Activated CD8-positive, alpha-beta T cell treated with anti-CD3 and anti-CD28 coated beads for 36 hours (primary cell): Measurements from ENCODE around the gene TNP1. TPM values are rescaled to one million over a fixed set of nuclear protein-coding genes. Genes with fewer than 3 reads are reported as not detected.

Source experiments
- ATAC-seq: fragments of 200-7000 bp; cut with Tn5 transposase; one replicate; pipeline ENCODE4 v1.10.0; 2021; ENCODE audit warnings: mild to moderate bottlenecking, moderate library complexity
- CTCF ChIA-PET: fragments of 350-600 bp; sonication (Branson Sonifier 250); formaldehyde crosslinking; loops from one replicate; lab custom pipeline; 2021; ENCODE audit warnings: antibody characterized with exemption; lab: Charles Lee
- POLR2A ChIA-PET: fragments of 350-600 bp; sonication (Branson Sonifier 250); formaldehyde crosslinking; loops from one replicate; lab custom pipeline; 2021; ENCODE audit warnings: antibody characterized with exemption; lab: Charles Lee
- DNase-seq: peaks from one replicate; pipeline ENCODE4 v3.0.0-alpha.2; 2020
- H3K27ac Mint-ChIP-seq: one replicate; pipeline ENCODE4 v1.8.0; 2021; ENCODE audit warnings: mild to moderate bottlenecking, mixed read lengths
- H3K27me3 Mint-ChIP-seq: one replicate; pipeline ENCODE4 v1.8.0; 2021; ENCODE audit warnings: mixed read lengths
- H3K36me3 Mint-ChIP-seq: one replicate; pipeline ENCODE4 v1.8.0; 2021; ENCODE audit warnings: low read depth, mixed read lengths
- H3K4me1 Mint-ChIP-seq: one replicate; pipeline ENCODE4 v1.8.0; 2021; ENCODE audit warnings: low read depth, mixed read lengths
- H3K4me3 Mint-ChIP-seq: one replicate; pipeline ENCODE4 v1.8.0; 2021; ENCODE audit warnings: mild to moderate bottlenecking, moderate library complexity, mixed read lengths
- H3K9me3 Mint-ChIP-seq: one replicate; pipeline ENCODE4 v1.8.0; 2021; ENCODE audit warnings: mixed read lengths
- intact Hi-C: fragments of 100-400 bp; cut with micrococcal nuclease; formaldehyde crosslinking; loops from one replicate; pipeline ENCODE4 v1.10.0; 2022
- total RNA-seq, 2 experiments: library from RNA; stranded (reverse); gene quantifications; one replicate each; pipeline ENCODE4 v1.2.3, GENCODE V29; 2021
- TF ChIP-seq, protein P1 (sequence below): fragments of 200-600 bp; IDR thresholded peaks from one replicate; pipeline ENCODE4 v1.8.0; 2022; ENCODE audit warnings: antibody characterized with exemption, mild to moderate bottlenecking

Gene TNP1
- total RNA-seq, 2 experiments from 2014 or later, result not detected

DNA sequence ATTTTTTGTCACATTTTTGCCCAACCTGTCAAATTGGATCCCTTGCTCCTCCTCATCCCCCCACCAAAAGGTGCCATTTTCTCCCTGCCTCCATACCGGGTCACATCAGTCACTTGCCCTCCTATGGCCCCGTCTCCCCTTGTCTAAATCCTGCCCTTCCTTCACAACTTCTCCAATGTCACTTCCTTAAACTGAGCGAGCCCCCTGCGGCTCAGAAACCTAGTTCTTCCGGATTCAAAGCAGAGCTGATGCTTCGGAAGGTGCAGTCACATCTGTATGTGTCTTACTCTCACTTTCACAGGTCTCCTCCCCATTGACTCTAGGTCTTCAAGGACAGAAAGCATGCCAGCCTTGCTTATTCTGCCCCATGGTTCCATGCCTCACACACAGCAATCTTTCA is 22.1 kb downstream of the TNP1 start:
- ATAC-seq (no peak), DNase-seq (no peak)
- ChIA-PET POLR2A (interaction anchor here (0.8 kb wide), 1 partner anchor 243 kb away, joined by 3 read pairs; no protein-coding TSS in a partner anchor), CTCF (interaction anchor here (1.1 kb wide), 1 partner anchor 19 kb away, joined by 4 read pairs; no protein-coding TSS in a partner anchor)
- peaks cover 2% of the 10 kb centered on the region for H3K27me3 Mint-ChIP-seq
- TF ChIP-seq, protein P1, sequence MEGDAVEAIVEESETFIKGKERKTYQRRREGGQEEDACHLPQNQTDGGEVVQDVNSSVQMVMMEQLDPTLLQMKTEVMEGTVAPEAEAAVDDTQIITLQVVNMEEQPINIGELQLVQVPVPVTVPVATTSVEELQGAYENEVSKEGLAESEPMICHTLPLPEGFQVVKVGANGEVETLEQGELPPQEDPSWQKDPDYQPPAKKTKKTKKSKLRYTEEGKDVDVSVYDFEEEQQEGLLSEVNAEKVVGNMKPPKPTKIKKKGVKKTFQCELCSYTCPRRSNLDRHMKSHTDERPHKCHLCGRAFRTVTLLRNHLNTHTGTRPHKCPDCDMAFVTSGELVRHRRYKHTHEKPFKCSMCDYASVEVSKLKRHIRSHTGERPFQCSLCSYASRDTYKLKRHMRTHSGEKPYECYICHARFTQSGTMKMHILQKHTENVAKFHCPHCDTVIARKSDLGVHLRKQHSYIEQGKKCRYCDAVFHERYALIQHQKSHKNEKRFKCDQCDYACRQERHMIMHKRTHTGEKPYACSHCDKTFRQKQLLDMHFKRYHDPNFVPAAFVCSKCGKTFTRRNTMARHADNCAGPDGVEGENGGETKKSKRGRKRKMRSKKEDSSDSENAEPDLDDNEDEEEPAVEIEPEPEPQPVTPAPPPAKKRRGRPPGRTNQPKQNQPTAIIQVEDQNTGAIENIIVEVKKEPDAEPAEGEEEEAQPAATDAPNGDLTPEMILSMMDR, result no peak
- H3K4me3 Mint-ChIP-seq, result no peak overlapping the region
- no peaks in the 10 kb centered on the region for H3K36me3 Mint-ChIP-seq
- no peaks in the 10 kb centered on the region for H3K9me3 Mint-ChIP-seq
- intact Hi-C loops, result no loop called here
- H3K4me1 Mint-ChIP-seq, result no peaks in the 10 kb centered on the region
- no peak overlapping the region for H3K27ac Mint-ChIP-seq

DNA sequence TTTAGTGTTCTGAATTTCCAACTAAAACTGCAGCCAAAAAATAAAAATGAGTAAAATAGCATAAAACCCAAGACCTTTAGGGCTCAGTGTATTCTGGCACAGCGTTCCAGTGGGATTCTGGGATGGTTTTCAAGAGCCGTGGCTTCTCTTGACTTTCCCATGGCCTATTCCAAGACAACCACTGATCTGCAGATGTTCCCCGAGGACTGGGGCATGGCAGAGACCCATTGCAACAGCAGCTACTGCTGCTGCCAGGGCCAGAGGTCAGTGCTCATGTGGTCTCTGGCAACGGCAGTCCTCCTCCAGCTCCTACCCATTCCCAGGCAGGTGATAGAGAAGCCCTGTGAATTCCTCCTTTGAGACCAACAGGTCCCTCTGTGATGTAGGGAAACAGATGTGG is 26.8 kb downstream of the TNP1 start:
- TF ChIP-seq, protein P1, result no peak
- Mint-ChIP-seq H3K36me3 (no peaks in the 10 kb centered on the region), H3K27me3 (peaks cover 7% of the 10 kb centered on the region), H3K4me1 (no peaks in the 10 kb centered on the region), H3K9me3 (no peaks in the 10 kb centered on the region), H3K27ac (no peak overlapping the region), H3K4me3 (no peak overlapping the region)
- intact Hi-C loops, result no loop called here
- ATAC-seq (no peak), DNase-seq (no peak)
- ChIA-PET POLR2A (no interaction called here), CTCF (no interaction called here)

DNA sequence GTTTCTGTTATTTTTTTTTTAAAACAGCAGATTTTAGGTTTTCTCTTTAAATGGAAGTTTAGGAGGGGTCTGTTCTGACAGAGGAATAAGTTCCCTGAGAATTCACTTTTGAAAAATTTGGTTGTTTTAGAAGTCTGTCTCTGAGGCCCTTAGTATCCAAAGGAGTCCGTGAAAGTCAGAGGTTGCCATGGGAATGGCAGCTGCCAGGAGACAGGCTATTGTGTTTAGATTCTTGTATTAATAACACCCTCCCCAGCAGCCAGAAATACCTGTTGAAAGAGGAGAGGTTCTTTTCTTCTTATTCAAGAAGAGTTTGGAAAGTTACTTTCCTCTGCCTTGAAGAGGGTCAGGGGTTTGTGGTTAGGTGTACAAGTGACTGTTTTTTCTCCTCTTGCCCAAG is 29.5 kb downstream of the TNP1 start:
- no peak for DNase-seq
- no peaks in the 10 kb centered on the region for H3K36me3 Mint-ChIP-seq
- H3K27me3 Mint-ChIP-seq, result peaks cover 5% of the 10 kb centered on the region
- H3K9me3 Mint-ChIP-seq, result no peaks in the 10 kb centered on the region
- TF ChIP-seq, protein P1, result no peak
- H3K4me1 Mint-ChIP-seq, result no peaks in the 10 kb centered on the region
- intact Hi-C loops, result no loop called here
- ATAC-seq, result no peak
- no peak overlapping the region for H3K27ac Mint-ChIP-seq
- POLR2A ChIA-PET, result no interaction called here
- no peak overlapping the region for H3K4me3 Mint-ChIP-seq
- CTCF ChIA-PET, result no interaction called here

DNA sequence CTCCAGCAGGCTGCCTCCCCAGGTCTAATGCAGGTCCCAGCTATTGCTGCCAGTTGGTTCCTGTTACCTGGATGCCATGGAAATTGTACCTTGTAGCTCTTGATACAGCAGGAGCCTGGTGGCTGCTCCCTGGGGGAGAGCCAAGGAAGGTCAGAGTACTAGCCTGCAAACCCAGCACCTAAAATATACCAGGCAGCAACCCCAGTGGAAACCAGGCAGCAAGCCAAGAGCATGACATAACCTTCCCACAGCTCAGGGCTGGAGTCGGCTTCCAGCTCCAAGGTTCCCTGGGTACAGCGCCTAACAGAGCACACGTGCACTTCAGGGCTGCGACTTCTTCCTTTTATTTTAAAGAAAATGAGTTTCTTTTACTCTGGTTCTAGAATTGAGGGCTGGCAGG is 30.3 kb downstream of the TNP1 start:
- H3K36me3 Mint-ChIP-seq, result no peaks in the 10 kb centered on the region
- peaks cover 5% of the 10 kb centered on the region for H3K27me3 Mint-ChIP-seq
- DNase-seq (no peak), ATAC-seq (no peak)
- intact Hi-C loops, result no loop called here
- ChIA-PET CTCF (interaction anchor here (1.0 kb wide), 1 partner anchor 133 kb away, joined by 3 read pairs; no protein-coding TSS in a partner anchor), POLR2A (no interaction called here)
- H3K9me3 Mint-ChIP-seq, result no peaks in the 10 kb centered on the region
- no peak overlapping the region for H3K27ac Mint-ChIP-seq
- no peaks in the 10 kb centered on the region for H3K4me1 Mint-ChIP-seq
- TF ChIP-seq, protein P1, result no peak
- H3K4me3 Mint-ChIP-seq, result no peak overlapping the region

DNA sequence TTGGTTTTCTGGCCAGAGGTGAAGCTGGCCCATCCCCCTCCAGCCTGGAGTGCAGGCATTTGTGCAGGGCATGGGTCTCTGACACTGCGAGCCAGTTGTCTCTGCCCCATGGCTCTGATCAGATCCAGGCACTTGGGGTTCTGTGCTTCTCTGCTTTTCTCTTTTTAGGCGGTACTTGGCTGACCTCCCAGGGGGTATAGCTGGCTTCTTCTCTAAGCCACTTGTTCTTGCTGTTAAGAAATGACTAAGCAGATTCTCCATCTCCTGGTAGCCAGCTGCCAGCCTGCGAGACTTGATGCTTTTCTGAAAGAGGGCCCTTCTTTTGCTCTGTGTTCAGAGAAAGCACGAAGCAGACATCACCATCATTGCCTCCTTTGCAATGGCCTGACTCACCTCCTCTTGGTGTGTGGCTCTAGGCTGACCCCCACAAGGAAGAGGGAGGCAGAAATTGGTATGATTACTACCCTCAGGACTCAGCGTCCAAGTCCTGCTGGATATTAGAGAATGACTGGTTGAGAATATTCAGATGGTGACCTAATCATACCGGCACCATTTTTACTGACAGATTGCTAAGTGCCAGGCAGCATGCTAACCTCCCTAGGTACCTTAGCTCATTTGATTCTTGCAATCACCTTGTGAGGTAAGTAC is 32.7 kb downstream of the TNP1 start:
- H3K27ac Mint-ChIP-seq, result no peak overlapping the region
- H3K9me3 Mint-ChIP-seq, result no peaks in the 10 kb centered on the region
- ATAC-seq, result no peak
- H3K36me3 Mint-ChIP-seq, result no peaks in the 10 kb centered on the region
- ChIA-PET CTCF (no interaction called here), POLR2A (no interaction called here)
- TF ChIP-seq, protein P1, result no peak
- intact Hi-C loops, result no loop called here
- no peaks in the 10 kb centered on the region for H3K4me1 Mint-ChIP-seq
- H3K27me3 Mint-ChIP-seq, result peaks cover 5% of the 10 kb centered on the region
- no peak for DNase-seq
- no peak overlapping the region for H3K4me3 Mint-ChIP-seq
